ENCODE results near the gene ANKRD44.

The ANKRD44 gene

GRCh38 chr2:197259470-197259999 is 51.0 kb downstream of the ANKRD44 start:
- Histone ChIP-seq H3K4me2 (ENCODE audit: low read length) (no peak overlapping the region), H3K27ac (ENCODE audit: low read depth, low read length) (no peak overlapping the region), H4K20me1 (ENCODE audit: control insufficient read depth, insufficient read depth, low read depth, low read length) (no peaks in the 10 kb centered on the region)

GRCh38 chr2:197258580-197258979 is 52.0 kb downstream of the ANKRD44 start:
- Histone ChIP-seq H3K9me3 (ENCODE audit: control insufficient read depth, insufficient read depth, low read length) (no peaks in the 10 kb centered on the region), H3K27me3 (ENCODE audit: control insufficient read depth, low read length) (no peaks in the 10 kb centered on the region), H4K20me1 (ENCODE audit: control insufficient read depth, insufficient read depth, low read depth, low read length) (no peaks in the 10 kb centered on the region), H3K36me3 (ENCODE audit: control insufficient read depth, low read length) (peaks cover 31% of the 10 kb centered on the region), H3K79me2 (ENCODE audit: control insufficient read depth, low read length) (peaks cover 77% of the 10 kb centered on the region), H3K4me3 (ENCODE audit: low read length) (no peak overlapping the region), H3F3A (ENCODE audit: control insufficient read depth, insufficient read depth) (peaks cover 13% of the 10 kb centered on the region), H3K27ac (ENCODE audit: low read depth, low read length) (no peak overlapping the region), H3K4me2 (ENCODE audit: low read length) (peak overlapping the region; percentile 10), H3K9me2 (replicated peaks; ENCODE audit: control insufficient read depth, low read length) (no peaks in the 10 kb centered on the region), H3K4me1 (ENCODE audit: control insufficient read depth, low read length) (peaks cover 76% of the 10 kb centered on the region)
- no peak for TF ChIP-seq CTCF (IDR thresholded peaks at IDR 0.05; ENCODE audit: low read depth, low read length, poor library complexity, severe bottlenecking)
- TF ChIP-seq EZH2phosphoT487 (IDR thresholded peaks at IDR 0.05; ENCODE audit: borderline replicate concordance, low read length) = no peak

More at GRCh38 chr2:197259470-197259999, 51.0 kb downstream of the ANKRD44 start:
- peaks cover 85% of the 10 kb centered on the region for H3K4me1 ChIP-seq (ENCODE audit: control insufficient read depth, low read length)
- no peak overlapping the region for H3K4me3 ChIP-seq (ENCODE audit: low read length)
- TF ChIP-seq CTCF (IDR thresholded peaks at IDR 0.05; ENCODE audit: low read depth, low read length, poor library complexity, severe bottlenecking) (no peak), EZH2phosphoT487 (IDR thresholded peaks at IDR 0.05; ENCODE audit: borderline replicate concordance, low read length) (no peak)
- H3K27me3 ChIP-seq (ENCODE audit: control insufficient read depth, low read length) = no peaks in the 10 kb centered on the region
- peaks cover 77% of the 10 kb centered on the region for H3K79me2 ChIP-seq (ENCODE audit: control insufficient read depth, low read length)
- H3K9me2 ChIP-seq (replicated peaks; ENCODE audit: control insufficient read depth, low read length) = no peaks in the 10 kb centered on the region
- H3K36me3 ChIP-seq (ENCODE audit: control insufficient read depth, low read length) = peaks cover 38% of the 10 kb centered on the region
- peaks cover 15% of the 10 kb centered on the region for H3F3A ChIP-seq (ENCODE audit: control insufficient read depth, insufficient read depth)
- no peaks in the 10 kb centered on the region for H3K9me3 ChIP-seq (ENCODE audit: control insufficient read depth, insufficient read depth, low read length)

GRCh38 chr2:197256547-197257170 is 53.9 kb downstream of the ANKRD44 start:
- H3K4me2 ChIP-seq (ENCODE audit: low read length) = peak overlapping the region; percentile 56
- peak overlapping the region; percentile 70 for H3K27ac ChIP-seq (ENCODE audit: low read depth, low read length)
- no peaks in the 10 kb centered on the region for H3K9me2 ChIP-seq (replicated peaks; ENCODE audit: control insufficient read depth, low read length)
- H3K36me3 ChIP-seq (ENCODE audit: control insufficient read depth, low read length) = peaks cover 22% of the 10 kb centered on the region
- peaks cover 67% of the 10 kb centered on the region for H3K79me2 ChIP-seq (ENCODE audit: control insufficient read depth, low read length)
- H3K4me1 ChIP-seq (ENCODE audit: control insufficient read depth, low read length) = peaks cover 57% of the 10 kb centered on the region
- no peaks in the 10 kb centered on the region for H3K27me3 ChIP-seq (ENCODE audit: control insufficient read depth, low read length)
- peak overlapping the region; percentile 54 for H3K4me3 ChIP-seq (ENCODE audit: low read length)
- no peaks in the 10 kb centered on the region for H3K9me3 ChIP-seq (ENCODE audit: control insufficient read depth, insufficient read depth, low read length)
- no peaks in the 10 kb centered on the region for H4K20me1 ChIP-seq (ENCODE audit: control insufficient read depth, insufficient read depth, low read depth, low read length)
- H3F3A ChIP-seq (ENCODE audit: control insufficient read depth, insufficient read depth) = peaks cover 15% of the 10 kb centered on the region
- TF ChIP-seq CTCF (IDR thresholded peaks at IDR 0.05; ENCODE audit: low read depth, low read length, poor library complexity, severe bottlenecking) = no peak
- TF ChIP-seq EZH2phosphoT487 (IDR thresholded peaks at IDR 0.05; ENCODE audit: borderline replicate concordance, low read length) = no peak

All from DOHH2 (cell line).